Measurements from ENCODE around the gene ERBB2. TPM values are rescaled to one million over a fixed set of nuclear protein-coding genes. Genes with fewer than 3 reads are reported as not detected.

ERBB2 gene
- total RNA-seq, 2 donors from 2014 or later = 73.5 to 85.5 TPM

- Histone ChIP-seq H3K36me3 (no peaks in the 10 kb centered on the region), H3K27me3 (peaks cover 4 to 5% of the 10 kb centered on the region in 2 donors), H3K4me1 (peaks cover 0 to 39% of the 10 kb centered on the region in 2 donors), H3K4me3 (peak overlapping the region in 1 of 2 donors; percentile 33), H3K9me3 (no peaks in the 10 kb centered on the region), H3K27ac (no peak overlapping the region)
- TF ChIP-seq CTCF (IDR thresholded peaks at IDR 0.05) = no peak
- no peak for DNase-seq (ENCODE audit: low spot score)
Observed at GRCh38 chr17:39740357-39741111, 40.7 kb downstream of the ERBB2 start.

GRCh38 chr17:39742126-39742855, 42.4 kb downstream of the ERBB2 start:
- Histone ChIP-seq H3K9me3 (no peaks in the 10 kb centered on the region), H3K4me3 (no peak overlapping the region), H3K27me3 (peaks cover 4 to 5% of the 10 kb centered on the region in 2 donors), H3K4me1 (peaks cover 0 to 39% of the 10 kb centered on the region in 2 donors), H3K36me3 (no peaks in the 10 kb centered on the region), H3K27ac (no peak overlapping the region)
- no peak for TF ChIP-seq CTCF (IDR thresholded peaks at IDR 0.05)
- no peak for DNase-seq (ENCODE audit: low spot score)

- Histone ChIP-seq H3K36me3 (no peaks in the 10 kb centered on the region), H3K4me1 (peaks cover 0 to 35% of the 10 kb centered on the region in 2 donors), H3K9me3 (no peaks in the 10 kb centered on the region), H3K27me3 (peaks cover 4 to 5% of the 10 kb centered on the region in 2 donors), H3K27ac (no peak overlapping the region), H3K4me3 (no peak overlapping the region)
- TF ChIP-seq CTCF (IDR thresholded peaks at IDR 0.05) = no peak
- DNase-seq (ENCODE audit: low spot score) = no peak
Observed at GRCh38 chr17:39742856-39743436, 43.1 kb downstream of the ERBB2 start.

GRCh38 chr17:39744075-39744835, 44.4 kb downstream of the ERBB2 start:
- Histone ChIP-seq H3K27ac (no peak overlapping the region), H3K4me1 (peaks cover 0 to 22% of the 10 kb centered on the region in 2 donors), H3K4me3 (no peak overlapping the region), H3K9me3 (no peaks in the 10 kb centered on the region), H3K27me3 (peaks cover 3 to 5% of the 10 kb centered on the region in 2 donors), H3K36me3 (no peaks in the 10 kb centered on the region)
- no peak for TF ChIP-seq CTCF (IDR thresholded peaks at IDR 0.05)
- no peak for DNase-seq (ENCODE audit: low spot score)

GRCh38 chr17:39744836-39745215, 45.0 kb downstream of the ERBB2 start:
- H3K9me3 ChIP-seq = no peaks in the 10 kb centered on the region
- DNase-seq (ENCODE audit: low spot score) = no peak
- no peak overlapping the region for H3K27ac ChIP-seq
- no peaks in the 10 kb centered on the region for H3K36me3 ChIP-seq
- H3K27me3 ChIP-seq = peaks cover 0 to 4% of the 10 kb centered on the region in 2 donors
- no peak overlapping the region for H3K4me3 ChIP-seq
- peaks cover 0 to 16% of the 10 kb centered on the region in 2 donors for H3K4me1 ChIP-seq
- no peak for TF ChIP-seq CTCF (IDR thresholded peaks at IDR 0.05)

All from right atrium auricular region (tissue), 2 donors.